ENCODE results near the gene TMSB4Y.

TMSB4Y gene

DNA sequence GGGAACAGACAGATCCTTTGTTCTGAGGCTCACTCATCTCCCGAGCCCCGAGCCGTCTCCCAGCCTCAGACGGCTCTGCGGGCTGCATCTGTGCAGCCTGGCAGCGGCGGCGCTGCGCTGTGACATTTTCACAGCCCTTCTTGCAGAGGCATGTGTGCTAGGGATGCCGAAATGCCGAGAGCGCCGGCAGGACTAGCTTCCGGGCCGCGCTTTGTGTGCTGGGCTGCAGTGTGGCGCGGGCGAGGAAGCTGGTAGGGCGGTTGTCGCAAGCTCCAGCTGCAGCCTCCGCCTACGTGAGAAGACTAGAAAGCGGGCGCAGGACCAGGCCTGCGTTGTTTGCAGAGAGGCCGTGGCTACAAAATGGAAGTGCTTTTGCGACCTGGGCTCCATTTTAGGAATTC is at the start of gene TMSB4Y:
TSS of gene TMSB4Y (plus strand) at position 332 of the 401 bp plus-strand sequence.
- WGBS (ENCODE audit: insufficient coverage, insufficient read length) = no CpG with 5 or more reads among the region's 28 CpGs
- Histone ChIP-seq H3K27me3 (ENCODE audit: control insufficient read depth, insufficient read depth, low read length) (no peaks in the 10 kb centered on the region), H3K9me3 (ENCODE audit: control insufficient read depth, insufficient read depth, low read length) (no peaks in the 10 kb centered on the region), H3K4me1 (ENCODE audit: control insufficient read depth, insufficient read depth, low read length) (peaks cover 2% of the 10 kb centered on the region; the same call in 1 of the 2 replicates), H3K4me3 (ENCODE audit: low read length) (peak within 1 kb of the TSS; percentile 51; the same call in 1 of the 2 replicates), H3K27ac (ENCODE audit: low read length) (no peak within 1 kb of the TSS), H3K36me3 (ENCODE audit: control insufficient read depth, insufficient read depth, low read length) (no peaks in the 10 kb centered on the region)
- no peak for DNase-seq (ENCODE audit: low read depth, low spot score)

DNA sequence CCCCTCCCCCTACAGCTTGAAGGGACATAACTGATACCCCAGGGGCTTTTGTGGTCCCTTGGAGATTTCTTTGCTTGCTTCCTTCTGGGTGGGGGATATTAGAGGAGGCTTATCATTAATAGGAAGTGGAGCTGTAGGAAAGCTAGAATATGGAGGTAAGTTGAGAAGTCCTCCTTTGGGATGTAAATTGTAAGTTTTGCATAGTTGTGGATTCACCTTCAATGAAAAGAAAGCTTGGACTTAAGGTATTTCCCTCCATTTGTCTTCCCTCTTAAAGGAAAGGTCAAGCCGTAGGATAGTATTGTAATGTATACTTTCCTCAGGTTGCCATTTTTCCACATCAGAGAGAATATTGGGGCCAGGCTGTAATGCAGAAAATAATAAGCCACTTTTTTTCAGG is 39.5 kb upstream of the TMSB4Y start:
- Histone ChIP-seq H3K27ac (ENCODE audit: low read length) (no peak overlapping the region), H3K36me3 (ENCODE audit: control insufficient read depth, insufficient read depth, low read length) (no peaks in the 10 kb centered on the region), H3K4me1 (ENCODE audit: control insufficient read depth, insufficient read depth, low read length) (no peaks in the 10 kb centered on the region), H3K27me3 (ENCODE audit: control insufficient read depth, insufficient read depth, low read length) (no peaks in the 10 kb centered on the region), H3K9me3 (ENCODE audit: control insufficient read depth, insufficient read depth, low read length) (no peaks in the 10 kb centered on the region), H3K4me3 (ENCODE audit: low read length) (no peak overlapping the region)
- no peak for DNase-seq (ENCODE audit: low read depth, low spot score)
- WGBS (ENCODE audit: insufficient coverage, insufficient read length) = no CpG with 5 or more reads among the region's 1 CpG

- no peaks in the 10 kb centered on the region for H3K4me1 ChIP-seq (ENCODE audit: control insufficient read depth, insufficient read depth, low read length)
- no CpG with 5 or more reads among the region's 2 CpGs for WGBS (ENCODE audit: insufficient coverage, insufficient read length)
- no peaks in the 10 kb centered on the region for H3K36me3 ChIP-seq (ENCODE audit: control insufficient read depth, insufficient read depth, low read length)
- no peaks in the 10 kb centered on the region; the same call in 1 of the 2 replicates for H3K9me3 ChIP-seq (ENCODE audit: control insufficient read depth, insufficient read depth, low read length)
- H3K27ac ChIP-seq (ENCODE audit: low read length) = no peak overlapping the region
- no peak for DNase-seq (ENCODE audit: low read depth, low spot score)
- H3K27me3 ChIP-seq (ENCODE audit: control insufficient read depth, insufficient read depth, low read length) = no peaks in the 10 kb centered on the region
- no peak overlapping the region for H3K4me3 ChIP-seq (ENCODE audit: low read length)
Observed at GRCh38 chrY:13671122-13671521, 32.6 kb upstream of the TMSB4Y start.

DNA sequence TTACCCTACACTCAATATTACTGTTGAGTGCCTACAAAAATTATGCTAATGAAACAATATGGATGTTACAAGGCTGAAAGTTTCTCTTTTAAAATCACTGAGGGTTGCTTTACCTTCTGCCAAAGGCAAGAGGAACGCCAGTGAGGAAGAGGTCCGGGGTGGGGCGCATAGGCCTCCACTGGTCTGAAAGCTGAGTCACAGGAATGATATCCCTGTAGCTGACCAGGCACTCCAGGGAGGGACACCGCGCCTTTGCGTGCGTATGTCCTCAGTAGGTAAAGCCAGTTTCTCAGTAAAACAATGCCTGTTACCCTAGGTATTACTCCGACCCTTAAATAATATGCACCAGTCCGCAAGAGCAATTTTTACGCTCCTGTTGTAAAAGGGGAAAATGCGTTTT is 1.4 kb upstream of the TMSB4Y start:
- Histone ChIP-seq H3K4me3 (ENCODE audit: low read length) (no peak overlapping the region), H3K27ac (ENCODE audit: low read length) (no peak overlapping the region), H3K9me3 (ENCODE audit: control insufficient read depth, insufficient read depth, low read length) (no peaks in the 10 kb centered on the region), H3K27me3 (ENCODE audit: control insufficient read depth, insufficient read depth, low read length) (no peaks in the 10 kb centered on the region), H3K36me3 (ENCODE audit: control insufficient read depth, insufficient read depth, low read length) (no peaks in the 10 kb centered on the region), H3K4me1 (ENCODE audit: control insufficient read depth, insufficient read depth, low read length) (peaks cover 2% of the 10 kb centered on the region; the same call in 1 of the 2 replicates)
- no CpG with 5 or more reads among the region's 11 CpGs for WGBS (ENCODE audit: insufficient coverage, insufficient read length)
- no peak for DNase-seq (ENCODE audit: low read depth, low spot score)

- Histone ChIP-seq H3K36me3 (ENCODE audit: control insufficient read depth, insufficient read depth, low read length) (no peaks in the 10 kb centered on the region), H3K4me3 (ENCODE audit: low read length) (peak overlapping the region; percentile 51; the same call in 1 of the 2 replicates), H3K9me3 (ENCODE audit: control insufficient read depth, insufficient read depth, low read length) (no peaks in the 10 kb centered on the region), H3K27ac (ENCODE audit: low read length) (no peak overlapping the region), H3K4me1 (ENCODE audit: control insufficient read depth, insufficient read depth, low read length) (peaks cover 2% of the 10 kb centered on the region; the same call in 1 of the 2 replicates), H3K27me3 (ENCODE audit: control insufficient read depth, insufficient read depth, low read length) (no peaks in the 10 kb centered on the region)
- no CpG with 5 or more reads among the region's 30 CpGs for WGBS (ENCODE audit: insufficient coverage, insufficient read length)
- peak; percentile 13 for DNase-seq (ENCODE audit: low read depth, low spot score)
Observed at GRCh38 chrY:13704121-13704930, 627 bp downstream of the TMSB4Y start.

GRCh38 chrY:13705197-13705596 is 1.5 kb downstream of the TMSB4Y start:
- H3K4me3 ChIP-seq (ENCODE audit: low read length) = peak overlapping the region; percentile 14; the same call in 1 of the 2 replicates
- peaks cover 2% of the 10 kb centered on the region; the same call in 1 of the 2 replicates for H3K4me1 ChIP-seq (ENCODE audit: control insufficient read depth, insufficient read depth, low read length)
- DNase-seq (ENCODE audit: low read depth, low spot score) = no peak
- no peaks in the 10 kb centered on the region for H3K36me3 ChIP-seq (ENCODE audit: control insufficient read depth, insufficient read depth, low read length)
- WGBS (ENCODE audit: insufficient coverage, insufficient read length) = no CpG with 5 or more reads among the region's 8 CpGs
- H3K9me3 ChIP-seq (ENCODE audit: control insufficient read depth, insufficient read depth, low read length) = no peaks in the 10 kb centered on the region
- H3K27me3 ChIP-seq (ENCODE audit: control insufficient read depth, insufficient read depth, low read length) = no peaks in the 10 kb centered on the region
- no peak overlapping the region for H3K27ac ChIP-seq (ENCODE audit: low read length)

DNA sequence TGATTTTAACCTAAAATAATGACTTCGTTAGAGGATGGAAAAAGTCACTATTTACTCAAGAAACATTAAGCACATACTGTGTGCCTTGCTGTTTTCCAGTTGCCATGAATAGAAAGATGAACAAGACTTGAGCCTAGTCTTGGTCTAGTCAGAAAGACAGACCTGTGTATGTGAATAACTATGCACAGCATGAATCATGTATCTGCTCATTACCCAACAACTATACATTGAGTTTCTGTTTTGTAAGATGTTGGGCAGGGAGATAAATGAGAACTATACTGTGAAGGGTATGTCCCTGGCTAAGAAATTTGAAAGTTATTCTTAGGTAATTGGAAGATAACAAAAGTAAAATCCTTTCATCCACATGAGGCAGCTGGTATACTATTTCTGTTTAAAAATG is 4.3 kb downstream of the TMSB4Y start:
- Histone ChIP-seq H3K36me3 (ENCODE audit: control insufficient read depth, insufficient read depth, low read length) (no peaks in the 10 kb centered on the region), H3K4me3 (ENCODE audit: low read length) (no peak overlapping the region), H3K9me3 (ENCODE audit: control insufficient read depth, insufficient read depth, low read length) (no peaks in the 10 kb centered on the region), H3K4me1 (ENCODE audit: control insufficient read depth, insufficient read depth, low read length) (no peaks in the 10 kb centered on the region), H3K27ac (ENCODE audit: low read length) (no peak overlapping the region), H3K27me3 (ENCODE audit: control insufficient read depth, insufficient read depth, low read length) (no peaks in the 10 kb centered on the region)
- WGBS (ENCODE audit: insufficient coverage, insufficient read length) = no CpG with 5 or more reads among the region's 1 CpG
- DNase-seq (ENCODE audit: low read depth, low spot score) = no peak

DNA sequence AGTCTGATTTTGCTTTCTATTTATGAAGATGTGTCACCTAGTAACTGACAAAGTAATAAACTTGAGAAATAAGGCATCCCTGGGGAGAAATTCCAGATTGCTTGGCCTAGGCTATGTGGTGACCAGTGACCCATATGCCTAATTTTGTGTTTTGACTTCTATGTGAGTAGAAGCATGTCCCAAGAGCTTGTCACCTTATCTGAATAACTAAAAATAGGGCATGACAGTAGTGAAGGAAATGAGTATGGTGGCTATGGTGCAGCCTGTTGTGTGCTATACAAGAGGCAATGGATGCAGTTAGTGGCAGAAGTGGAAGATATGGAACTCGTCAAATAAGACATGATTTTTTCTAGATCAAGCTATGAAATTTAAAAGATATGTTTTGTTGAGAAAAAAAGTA is 15.3 kb downstream of the TMSB4Y start:
- Histone ChIP-seq H3K27me3 (ENCODE audit: control insufficient read depth, insufficient read depth, low read length) (no peaks in the 10 kb centered on the region), H3K9me3 (ENCODE audit: control insufficient read depth, insufficient read depth, low read length) (no peaks in the 10 kb centered on the region; the same call in 1 of the 2 replicates), H3K36me3 (ENCODE audit: control insufficient read depth, insufficient read depth, low read length) (no peaks in the 10 kb centered on the region), H3K4me1 (ENCODE audit: control insufficient read depth, insufficient read depth, low read length) (no peaks in the 10 kb centered on the region), H3K4me3 (ENCODE audit: low read length) (no peak overlapping the region), H3K27ac (ENCODE audit: low read length) (no peak overlapping the region)
- no CpG with 5 or more reads among the region's 1 CpG for WGBS (ENCODE audit: insufficient coverage, insufficient read length)
- no peak for DNase-seq (ENCODE audit: low read depth, low spot score)

DNA sequence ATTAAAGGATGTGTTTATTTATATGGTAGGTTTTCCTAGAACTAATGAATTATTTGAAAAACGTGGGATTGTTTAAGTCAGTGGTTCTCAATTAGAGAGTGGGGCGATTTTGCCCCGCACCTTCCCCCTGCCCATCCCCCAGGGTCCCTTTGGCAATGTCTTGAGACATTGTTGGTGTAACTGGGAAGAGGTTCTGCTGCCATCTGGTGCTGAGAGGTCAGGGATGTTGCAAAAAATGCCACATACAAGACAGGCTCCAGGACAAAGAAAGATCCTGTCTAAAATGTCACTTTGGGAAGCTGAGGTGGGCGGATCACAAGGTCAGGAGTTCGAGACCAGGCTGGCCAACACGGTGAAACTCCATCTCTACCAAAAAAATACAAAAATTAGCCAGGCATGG is 25.8 kb downstream of the TMSB4Y start:
- no peaks in the 10 kb centered on the region for H3K9me3 ChIP-seq (ENCODE audit: control insufficient read depth, insufficient read depth, low read length)
- no peaks in the 10 kb centered on the region for H3K27me3 ChIP-seq (ENCODE audit: control insufficient read depth, insufficient read depth, low read length)
- no peak for DNase-seq (ENCODE audit: low read depth, low spot score)
- H3K4me1 ChIP-seq (ENCODE audit: control insufficient read depth, insufficient read depth, low read length) = no peaks in the 10 kb centered on the region
- H3K27ac ChIP-seq (ENCODE audit: low read length) = no peak overlapping the region
- H3K4me3 ChIP-seq (ENCODE audit: low read length) = no peak overlapping the region
- no CpG with 5 or more reads among the region's 6 CpGs for WGBS (ENCODE audit: insufficient coverage, insufficient read length)
- H3K36me3 ChIP-seq (ENCODE audit: control insufficient read depth, insufficient read depth, low read length) = no peaks in the 10 kb centered on the region

DNA sequence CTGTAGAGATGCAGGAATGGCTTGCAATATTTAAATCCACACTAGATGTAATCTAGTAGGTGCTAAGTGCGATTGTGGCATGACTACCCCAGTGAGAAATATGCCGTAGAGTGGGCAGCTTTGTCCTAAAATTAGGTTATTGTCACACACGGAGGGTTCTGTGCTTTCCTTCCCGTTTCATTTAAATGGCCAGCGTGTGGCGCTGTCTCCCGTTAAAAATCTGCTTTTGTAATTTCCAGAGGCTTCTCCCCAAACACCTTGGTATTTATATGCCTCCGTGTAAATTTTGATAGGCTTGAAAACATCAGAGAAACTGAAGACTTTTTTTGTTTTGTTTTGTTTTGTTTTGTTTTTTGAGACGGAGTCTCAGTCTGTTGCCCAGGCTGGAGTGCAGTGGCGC is 34.9 kb downstream of the TMSB4Y start:
- Histone ChIP-seq H3K4me1 (ENCODE audit: control insufficient read depth, insufficient read depth, low read length) (no peaks in the 10 kb centered on the region), H3K27ac (ENCODE audit: low read length) (no peak overlapping the region), H3K9me3 (ENCODE audit: control insufficient read depth, insufficient read depth, low read length) (no peaks in the 10 kb centered on the region), H3K36me3 (ENCODE audit: control insufficient read depth, insufficient read depth, low read length) (no peaks in the 10 kb centered on the region), H3K4me3 (ENCODE audit: low read length) (no peak overlapping the region), H3K27me3 (ENCODE audit: control insufficient read depth, insufficient read depth, low read length) (no peaks in the 10 kb centered on the region)
- no peak for DNase-seq (ENCODE audit: low read depth, low spot score)
- no CpG with 5 or more reads among the region's 10 CpGs for WGBS (ENCODE audit: insufficient coverage, insufficient read length)

All from iPS DF 6.9 (cell line).